Endothelial cell of umbilical vein (primary cell): ENCODE results near the gene FAM229A. TPM values are rescaled to one million over a fixed set of nuclear protein-coding genes. Genes with fewer than 3 reads are reported as not detected.

Source experiments
- BruUV-seq: library from RNA; stranded (reverse); fragments of 400-500 nt; replicated peaks from 2 replicates; lab custom pipeline; 2021; lab: Mats Ljungman, UMichigan
- CTCF ChIA-PET: fragments of 300-600, 350-600 bp; sonication (Branson Sonifier 250); formaldehyde crosslinking; loops from one replicate; lab custom pipeline; 2021; ENCODE audit warnings: antibody characterized with exemption, inconsistent platforms; lab: Charles Lee
- POLR2A ChIA-PET: fragments of 300-600, 350-600 bp; sonication (Branson Sonifier 250); formaldehyde crosslinking; loops from one replicate; lab custom pipeline; 2021; ENCODE audit warnings: antibody characterized with exemption, inconsistent platforms; lab: Charles Lee
- DNase-seq: peaks from one replicate; pipeline ENCODE4 v3.0.0-alpha.2; 2011; ENCODE audit warnings: low read depth, low spot score
- FAIRE-seq: peaks from 2 replicates; lab custom pipeline; 2011; peaks lifted over from hg19 to GRCh38; lab: Jason Lieb, UNC
- H2AFZ ChIP-seq: 2 replicates; pipeline ENCODE4 v1.6.0; 2012; ENCODE audit warnings: low read depth, low read length, control low read depth, inconsistent platforms
- H3K27ac ChIP-seq: 2 replicates; pipeline ENCODE4 v1.5.1; 2011; ENCODE audit warnings: low read depth, mild to moderate bottlenecking, control low read depth, low read length, moderate library complexity; ENCODE audit not compliant: insufficient read depth
- H3K27me3 ChIP-seq, 2 experiments: 2 replicates each; pipeline versions ENCODE4 v1.6.0 to v1.6.1; 2011; ENCODE audit warnings: low read length in 2 of 2, mixed read lengths in 1 of 2; ENCODE audit not compliant: control insufficient read depth in 2 of 2, insufficient read depth in 2 of 2
- H3K36me3 ChIP-seq, 2 experiments: 2 replicates in 1 of 2; 3 replicates in 1 of 2; pipeline ENCODE4 v1.5.1; 2011; ENCODE audit warnings: low read length in 2 of 2, mild to moderate bottlenecking in 1 of 2, moderate library complexity in 1 of 2; ENCODE audit not compliant: control insufficient read depth in 2 of 2, insufficient read depth in 2 of 2; ENCODE audit errors: extremely low read depth in 1 of 2
- H3K4me1 ChIP-seq: 3 replicates; pipeline ENCODE4 v1.5.1; 2011; ENCODE audit warnings: mild to moderate bottlenecking, low read length; ENCODE audit not compliant: control insufficient read depth, insufficient read depth; ENCODE audit errors: extremely low read depth
- H3K4me2 ChIP-seq: 2 replicates; pipeline ENCODE4 v1.6.1; 2011; ENCODE audit warnings: low read length, control low read depth, mixed read lengths; ENCODE audit not compliant: insufficient read depth
- H3K4me3 ChIP-seq, 3 experiments: fragments of 200-600 bp in 1 of 3; sonication (generic), shearing (Covaris generic) in 1 of 3; replicated peaks in 1 of 3; 2 replicates each; pipeline ENCODE4 v1.5.1; 2011 to 2016; ENCODE audit warnings: control low read depth in 3 of 3, low read length in 3 of 3, mild to moderate bottlenecking in 2 of 3, inconsistent platforms in 1 of 3, low read depth in 1 of 3, moderate library complexity in 1 of 3; ENCODE audit not compliant: insufficient read depth in 1 of 3
- H3K79me2 ChIP-seq: 2 replicates; pipeline ENCODE4 v1.6.0; 2012; ENCODE audit warnings: low read length, inconsistent platforms; ENCODE audit not compliant: control insufficient read depth, insufficient read depth
- H3K9ac ChIP-seq: replicated peaks from 2 replicates; pipeline ENCODE3; 2011; ENCODE audit warnings: low read length, control low read depth; ENCODE audit not compliant: insufficient read depth; ENCODE audit errors: extremely low read depth
- H3K9me1 ChIP-seq: replicated peaks from 3 replicates; pipeline ENCODE4 v1.6.0; 2011; ENCODE audit warnings: mild to moderate bottlenecking, low read length; ENCODE audit not compliant: control insufficient read depth, insufficient read depth; ENCODE audit errors: extremely low read depth
- H3K9me3 ChIP-seq: replicated peaks from 2 replicates; pipeline ENCODE4 v1.5.1; 2012; ENCODE audit warnings: low read length, inconsistent platforms; ENCODE audit not compliant: control insufficient read depth, insufficient read depth
- H4K20me1 ChIP-seq: replicated peaks from 2 replicates; pipeline ENCODE3; 2011; ENCODE audit warnings: mild to moderate bottlenecking, low read length; ENCODE audit not compliant: control insufficient read depth, insufficient read depth; ENCODE audit errors: extremely low read depth
- EZH2 ChIP-seq: IDR thresholded peaks from 2 replicates; pipeline ENCODE4 v1.6.1; 2012; ENCODE audit warnings: borderline replicate concordance, low read depth, mild to moderate bottlenecking, moderate library complexity, low read length, inconsistent platforms; ENCODE audit not compliant: severe bottlenecking
- FOS ChIP-seq: IDR thresholded peaks from 2 replicates; pipeline ENCODE4 v1.6.1; 2011; ENCODE audit warnings: mild to moderate bottlenecking, low read length, moderate library complexity, borderline replicate concordance; ENCODE audit not compliant: insufficient read depth
- GATA2 ChIP-seq: IDR thresholded peaks from 2 replicates; pipeline ENCODE4 v1.7.0; 2011; ENCODE audit warnings: low read depth, mild to moderate bottlenecking, moderate library complexity, mixed read lengths, low read length; ENCODE audit not compliant: insufficient read length, insufficient read depth
- JUN ChIP-seq: IDR thresholded peaks from 2 replicates; pipeline ENCODE4 v1.6.1; 2011; ENCODE audit warnings: borderline replicate concordance, low read depth; ENCODE audit not compliant: insufficient read length, insufficient read depth
- MYC ChIP-seq: IDR thresholded peaks from one replicate; pipeline ENCODE4 v1.6.1; 2011; ENCODE audit warnings: mild to moderate bottlenecking, low read depth, low read length
- POLR2A ChIP-seq: IDR thresholded peaks from 2 replicates; pipeline ENCODE4 v1.6.1; 2012; ENCODE audit warnings: low read depth, mild to moderate bottlenecking, control low read depth, low read length
- POLR2AphosphoS5 ChIP-seq: IDR thresholded peaks from 2 replicates; pipeline ENCODE4 v1.6.1; 2012; ENCODE audit warnings: low read depth, mild to moderate bottlenecking, control low read depth, low read length, moderate library complexity; ENCODE audit not compliant: insufficient read depth
- dilution Hi-C: fragments of 300-500 bp; cut with MboI; formaldehyde crosslinking; loops from one replicate; pipeline ENCODE4 v1.15.0; 2019; ENCODE audit warnings: low sequenced_read_pairs; ENCODE audit not compliant: extremely low pct_ligation_motif_present
- intact Hi-C: fragments of 100-400 bp; cut with micrococcal nuclease; formaldehyde crosslinking; loops from one replicate; pipeline ENCODE4 v1.10.0; 2022
- polyA plus RNA-seq, 4 experiments: library from polyadenylated mRNA; depleted of rRNA in 3 of 4; stranded (reverse) in 3 of 4; unstranded in 1 of 4; fragments of >200 nt; gene quantifications; 2 replicates each; pipeline versions ENCODE4 v1.2.1 to v1.2.3, GENCODE V29; 2011 to 2012; ENCODE audit warnings: missing spikeins in 1 of 4
- total RNA-seq: library from RNA; stranded (reverse); gene quantifications from 2 replicates; pipeline ENCODE4 v1.2.3, GENCODE V29; 2021
- TF ChIP-seq, protein P1 (sequence below): IDR thresholded peaks from 2 replicates; pipeline ENCODE4 v1.6.1; 2011; ENCODE audit not compliant: insufficient read depth, insufficient read length
- TF ChIP-seq, protein P2 (sequence below), 2 donors: IDR thresholded peaks; 1 replicate in 1 of 2; 2 replicates in 1 of 2; pipeline ENCODE4 v1.5.1; 2011; ENCODE audit warnings: low read length in 2 of 2, mild to moderate bottlenecking in 2 of 2, moderate library complexity in 2 of 2, control low read depth in 1 of 2, inconsistent platforms in 1 of 2, low read depth in 1 of 2; ENCODE audit not compliant: insufficient read depth in 1 of 2; ENCODE audit errors: extremely low read depth in 1 of 2

FAM229A gene
- total and polyA plus RNA-seq, 2 donors (not counting 3 experiments of a cell fraction or from before 2014, with no cell fraction given), result 8.9 to 11.6 TPM

DNA sequence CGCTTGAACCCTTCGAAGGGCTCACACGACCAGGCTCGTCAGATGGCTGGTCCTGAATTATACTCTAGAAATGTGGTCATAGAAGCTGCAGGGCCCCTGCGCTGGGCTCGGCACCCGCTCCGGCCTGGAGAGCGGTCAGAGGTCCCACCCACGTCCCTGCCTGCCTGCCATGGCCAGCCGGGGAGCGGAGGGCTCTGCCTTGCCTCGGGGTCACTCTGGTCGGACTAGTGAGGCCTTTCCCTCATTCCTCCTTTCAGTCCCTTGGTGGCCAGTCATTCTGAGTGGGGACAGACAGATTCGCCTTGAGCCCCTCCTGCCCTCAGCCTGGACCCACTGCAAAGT is 25.7 kb downstream of the FAM229A start:
- H3K9ac ChIP-seq, result no peak overlapping the region
- no peak for TF ChIP-seq JUN
- TF ChIP-seq EZH2, result no peak
- TF ChIP-seq GATA2, result no peak
- intact Hi-C loops (loop anchor here (1.0 to 5.0 kb wide), 2 partner anchors 15 to 114 kb away; partner anchors contain the start of genes EIF3I and TMEM234), dilution Hi-C loops (no loop called here)
- no peak for DNase-seq
- peak overlapping the region; percentile 18 for H2AFZ ChIP-seq
- ChIA-PET CTCF (interaction anchor here (0.8 to 1.7 kb wide), 13 partner anchors 15 to 136 kb away, joined by 3 to 12 read pairs (median 5); partner anchors contain the start of genes CCDC28B, FAM167B, FAM229A and TSSK3), POLR2A (interaction anchor here (0.6 to 2.2 kb wide), 34 partner anchors 8 to 314 kb away, joined by 3 to 50 read pairs (median 4); partner anchors contain the start of genes BSDC1, FAM167B, IQCC and KPNA6)
- H3K4me2 ChIP-seq, result peak overlapping the region; percentile 21
- H3K4me1 ChIP-seq, result peaks cover 14% of the 10 kb centered on the region
- peaks cover 19% of the 10 kb centered on the region for H3K79me2 ChIP-seq
- H4K20me1 ChIP-seq, result no peaks in the 10 kb centered on the region
- peaks cover 6 to 17% of the 10 kb centered on the region in 2 experiments for H3K36me3 ChIP-seq
- no peaks in the 10 kb centered on the region for H3K27me3 ChIP-seq
- no TSS peak for BruUV-seq
- H3K9me3 ChIP-seq, result no peaks in the 10 kb centered on the region
- H3K9me1 ChIP-seq, result no peaks in the 10 kb centered on the region
- no peak for FAIRE-seq
- no peak overlapping the region for H3K27ac ChIP-seq
- H3K4me3 ChIP-seq, result peak overlapping the region in 1 of 3 experiments; percentile 87

DNA sequence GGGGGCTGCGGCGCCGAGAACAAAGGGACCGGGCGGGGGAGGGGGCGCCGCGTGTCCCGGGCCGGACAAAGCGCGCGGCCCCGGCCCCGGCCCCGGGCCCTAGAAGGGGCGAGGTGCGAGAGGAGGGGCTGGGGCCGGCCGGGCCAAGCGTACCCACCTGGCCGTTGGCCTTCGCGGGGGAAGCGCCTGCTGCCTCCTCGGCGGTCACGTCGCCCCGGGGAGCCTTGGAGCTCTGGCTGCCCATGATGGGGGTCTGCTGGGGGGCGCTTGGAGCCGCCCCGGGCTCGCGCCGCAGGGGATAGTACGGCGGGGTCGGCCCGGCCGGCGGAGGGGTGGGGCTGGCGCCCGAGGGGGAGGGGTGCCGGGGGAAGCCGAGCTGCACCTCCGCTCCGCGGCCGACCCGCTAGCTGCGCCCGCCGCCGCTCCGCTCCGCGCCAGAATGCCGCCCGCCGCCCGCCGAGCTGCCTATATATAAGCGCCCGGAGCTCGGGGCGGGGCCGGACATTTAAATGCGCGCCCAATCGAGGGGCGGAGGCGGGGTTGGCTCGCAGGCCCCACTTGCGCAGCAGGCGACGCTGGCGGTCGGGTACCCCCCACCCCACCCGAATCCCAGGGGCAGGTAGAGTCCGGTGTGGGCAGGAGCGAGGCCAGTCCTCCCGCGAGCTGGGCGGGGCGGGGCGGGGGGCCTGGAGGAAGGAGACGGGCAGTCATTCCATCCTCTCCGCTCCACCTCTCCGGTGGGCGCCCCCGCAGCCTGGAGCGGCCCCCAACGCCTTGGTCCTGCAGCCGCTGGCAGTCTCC is 26.3 kb downstream of the FAM229A start, which contains the start of gene MARCKSL1:
Gene MARCKSL1 (minus strand): TSS at position 444 of the 801 bp plus-strand sequence. CDS start 200 bp downstream, at position 244.
- H3K27ac ChIP-seq, result peak within 1 kb of the TSS; percentile 49
- FAIRE-seq, result peak; percentile 66
- peak within 1 kb of the TSS; percentile 60 for H3K4me2 ChIP-seq
- DNase-seq, result peak; percentile 75
- no peaks in the 10 kb centered on the region for H4K20me1 ChIP-seq
- no peak for TF ChIP-seq GATA2
- no peak for TF ChIP-seq EZH2
- TF ChIP-seq, protein P1, sequence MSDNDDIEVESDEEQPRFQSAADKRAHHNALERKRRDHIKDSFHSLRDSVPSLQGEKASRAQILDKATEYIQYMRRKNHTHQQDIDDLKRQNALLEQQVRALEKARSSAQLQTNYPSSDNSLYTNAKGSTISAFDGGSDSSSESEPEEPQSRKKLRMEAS, result no peak
- TF ChIP-seq, protein P2, sequence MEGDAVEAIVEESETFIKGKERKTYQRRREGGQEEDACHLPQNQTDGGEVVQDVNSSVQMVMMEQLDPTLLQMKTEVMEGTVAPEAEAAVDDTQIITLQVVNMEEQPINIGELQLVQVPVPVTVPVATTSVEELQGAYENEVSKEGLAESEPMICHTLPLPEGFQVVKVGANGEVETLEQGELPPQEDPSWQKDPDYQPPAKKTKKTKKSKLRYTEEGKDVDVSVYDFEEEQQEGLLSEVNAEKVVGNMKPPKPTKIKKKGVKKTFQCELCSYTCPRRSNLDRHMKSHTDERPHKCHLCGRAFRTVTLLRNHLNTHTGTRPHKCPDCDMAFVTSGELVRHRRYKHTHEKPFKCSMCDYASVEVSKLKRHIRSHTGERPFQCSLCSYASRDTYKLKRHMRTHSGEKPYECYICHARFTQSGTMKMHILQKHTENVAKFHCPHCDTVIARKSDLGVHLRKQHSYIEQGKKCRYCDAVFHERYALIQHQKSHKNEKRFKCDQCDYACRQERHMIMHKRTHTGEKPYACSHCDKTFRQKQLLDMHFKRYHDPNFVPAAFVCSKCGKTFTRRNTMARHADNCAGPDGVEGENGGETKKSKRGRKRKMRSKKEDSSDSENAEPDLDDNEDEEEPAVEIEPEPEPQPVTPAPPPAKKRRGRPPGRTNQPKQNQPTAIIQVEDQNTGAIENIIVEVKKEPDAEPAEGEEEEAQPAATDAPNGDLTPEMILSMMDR (IDR thresholded peaks at IDR 0.05; ENCODE audit: extremely low read depth in 1 of 2, insufficient read depth in 1 of 2, low read depth in 1 of 2, low read length in 2 of 2), result no peak
- TF ChIP-seq JUN, result no peak
- TF ChIP-seq MYC, result no peak
- TF ChIP-seq FOS, result no peak
- peak; percentile 98 for TF ChIP-seq POLR2A
- TF ChIP-seq POLR2AphosphoS5, result peak; percentile 100
- H3K4me3 ChIP-seq, result peak within 1 kb of the TSS; percentile 28 to 87 (median 80)
- H3K9me1 ChIP-seq, result no peaks in the 10 kb centered on the region
- POLR2A ChIA-PET, result interaction anchor here (0.6 to 2.2 kb wide), 36 partner anchors 9 to 315 kb away, joined by 3 to 50 read pairs (median 4); partner anchors contain the start of genes BSDC1, FAM167B, IQCC and KPNA6
- H2AFZ ChIP-seq, result peak within 1 kb of the TSS; percentile 18
- CTCF ChIA-PET, result interaction anchor here (0.6 to 1.7 kb wide), 16 partner anchors 9 to 198 kb away, joined by 3 to 12 read pairs (median 4); partner anchors contain the start of genes CCDC28B, FAM167B, FAM229A and TSSK3
- peak within 1 kb of the TSS; percentile 77 for H3K9ac ChIP-seq
- H3K79me2 ChIP-seq, result peaks cover 19% of the 10 kb centered on the region
- dilution Hi-C loops (no loop called here), intact Hi-C loops (loop anchor here (1.0 to 5.0 kb wide), 6 partner anchors 15 to 114 kb away; partner anchors contain the start of genes BSDC1, EIF3I, FAM229A and TMEM234)
- H3K36me3 ChIP-seq, result peaks cover 9 to 22% of the 10 kb centered on the region in 2 experiments
- H3K9me3 ChIP-seq, result no peaks in the 10 kb centered on the region
- BruUV-seq, result no TSS peak
- peaks cover 14% of the 10 kb centered on the region for H3K4me1 ChIP-seq
- H3K27me3 ChIP-seq, result no peaks in the 10 kb centered on the region
